ENCODE measurements around the gene OTX1.

GRCh38 chr2:63086687-63087086 is 36.1 kb downstream of the OTX1 start:
- TF ChIP-seq CTCF (conservative IDR thresholded peaks at IDR 0.05; ENCODE audit: low read length), result no peak
- TF ChIP-seq EZH2phosphoT487 (IDR thresholded peaks at IDR 0.05; ENCODE audit: borderline replicate concordance), result no peak

All from Loucy (cell line).